Ishikawa (cell line): Measurements from ENCODE around the gene GRIK5.

Experiments
- EP300 ChIP-seq: IDR thresholded peaks from 2 replicates; pipeline ENCODE4 v1.6.1; 2012; ENCODE audit warnings: borderline replicate concordance
- MAX ChIP-seq: IDR thresholded peaks from 2 replicates; pipeline ENCODE4 v1.6.1; 2012
- NFIC ChIP-seq: IDR thresholded peaks from 2 replicates; pipeline ENCODE4 v1.6.1; 2012
- TEAD4 ChIP-seq: IDR thresholded peaks from 2 replicates; pipeline ENCODE4 v1.6.1; 2012

GRCh38 chr19:42088471-42089190, 18.6 kb upstream of the GRIK5 start:
- TF ChIP-seq MAX: no peak
- TF ChIP-seq NFIC: no peak
- no peak for TF ChIP-seq TEAD4
- no peak for TF ChIP-seq EP300
